Esophagus squamous epithelium (tissue), 5 donors: ENCODE results near the gene SH3TC1. TPM values are rescaled to one million over a fixed set of nuclear protein-coding genes. Genes with fewer than 3 reads are reported as not detected.

Experiments used
- DNase-seq: peaks from one replicate; lab custom pipeline; 2025; lab: John Stamatoyannopoulos, UW
- H3K27ac ChIP-seq, 4 donors: fragments of 200-600 bp; sonication (generic); one replicate each; pipeline ENCODE4 v1.5.1; 2016 to 2019; ENCODE audit warnings: mild to moderate bottlenecking in 1 of 4
- H3K27me3 ChIP-seq, 4 donors: fragments of 200-600 bp; sonication (generic); 1 replicate in 3 of 4; 2 replicates in 1 of 4; pipeline versions ENCODE4 v1.5.1 to v1.6.0; 2017 to 2021; ENCODE audit warnings: antibody characterized with exemption in 1 of 4
- H3K36me3 ChIP-seq, 3 donors: fragments of 200-600 bp; sonication (generic); one replicate each; pipeline ENCODE4 v1.5.1; 2016 to 2019
- H3K4me1 ChIP-seq, 3 donors: fragments of 200-600 bp; sonication (generic); one replicate each; pipeline ENCODE4 v1.5.1; 2017 to 2019
- H3K4me3 ChIP-seq, 4 donors: fragments of 200-600 bp; sonication (generic); 1 replicate in 3 of 4; 2 replicates in 1 of 4; pipeline ENCODE4 v1.5.1; 2016 to 2019; ENCODE audit warnings: mild to moderate bottlenecking in 2 of 4, moderate library complexity in 1 of 4
- H3K9me3 ChIP-seq, 3 donors: fragments of 200-600 bp; sonication (generic); one replicate each; pipeline ENCODE4 v1.5.1; 2016 to 2019
- POLR2A ChIP-seq, 4 donors: fragments of 450-650 bp; IDR thresholded peaks; one replicate each; pipeline ENCODE4 v1.6.1; 2017; ENCODE audit warnings: antibody characterized with exemption in 4 of 4, mild to moderate bottlenecking in 4 of 4, moderate library complexity in 3 of 4
- WGBS, 2 donors: methylation state at CpG; one replicate each; pipeline ENCODE4 v1.1.5; 2018; 5-methylcytosine and 5-hydroxymethylcytosine counted together
- intact Hi-C: fragments of 100-400 bp; cut with DNase I; formaldehyde crosslinking; loops from one replicate; pipeline ENCODE4 v1.15.0; 2022
- total RNA-seq, 4 donors: library from RNA; depleted of rRNA; stranded (reverse); fragments of >200 nt; gene quantifications; one replicate each; pipeline ENCODE4 v1.1.0, GENCODE V29; 2016
- TF ChIP-seq, protein P1 (sequence below), 6 experiments: fragments of 450-650 bp in 4 of 6; fragments of 200-600 bp in 2 of 6; sonication (generic) in 2 of 6; IDR thresholded peaks; one replicate each; pipeline ENCODE4 v1.5.1; 2016 to 2019; ENCODE audit warnings: antibody characterized with exemption in 6 of 6, mild to moderate bottlenecking in 4 of 6, moderate library complexity in 4 of 6
- donor health status: DM: yes; HTN: yes; CAD: no.

The SH3TC1 gene
- total RNA-seq, 4 donors from 2014 or later: 24.6 to 31.2 (median 27.1) TPM

DNA sequence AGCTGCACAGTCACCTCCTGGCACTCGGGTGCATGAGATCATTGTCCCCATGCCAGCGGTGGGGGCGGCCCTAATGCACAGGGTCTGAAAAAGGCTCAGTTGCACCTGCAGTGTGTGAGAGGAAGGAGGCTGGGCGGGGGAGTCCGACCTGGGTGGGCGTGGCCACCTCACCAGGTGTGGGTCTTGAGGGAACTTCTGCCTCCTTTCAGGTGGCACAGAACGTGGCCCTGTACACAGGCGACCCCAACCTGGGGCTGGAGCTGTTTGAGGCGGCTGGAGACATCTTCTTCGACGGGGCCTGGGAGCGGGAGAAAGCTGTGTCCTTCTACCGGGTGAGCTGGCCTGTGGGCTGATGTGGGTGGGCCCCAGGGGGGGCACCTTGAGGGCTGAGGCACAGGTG lies 36.1 kb downstream of the SH3TC1 start:
- intact Hi-C loops: no loop called here
- Histone ChIP-seq H3K27ac (no peak overlapping the region), H3K4me3 (no peak overlapping the region), H3K36me3 (peaks cover 0 to 85% (median 5%) of the 10 kb centered on the region in 3 donors), H3K4me1 (peaks cover 0 to 12% (median 0%) of the 10 kb centered on the region in 3 donors), H3K9me3 (no peaks in the 10 kb centered on the region), H3K27me3 (no peaks in the 10 kb centered on the region)
- DNase-seq: no peak
- 60 to 100% methylated on average over 1 to 2 of the region's 13 CpGs for WGBS, 2 donors
- no peak for TF ChIP-seq POLR2A (IDR thresholded peaks at IDR 0.05)
- TF ChIP-seq, protein P1, sequence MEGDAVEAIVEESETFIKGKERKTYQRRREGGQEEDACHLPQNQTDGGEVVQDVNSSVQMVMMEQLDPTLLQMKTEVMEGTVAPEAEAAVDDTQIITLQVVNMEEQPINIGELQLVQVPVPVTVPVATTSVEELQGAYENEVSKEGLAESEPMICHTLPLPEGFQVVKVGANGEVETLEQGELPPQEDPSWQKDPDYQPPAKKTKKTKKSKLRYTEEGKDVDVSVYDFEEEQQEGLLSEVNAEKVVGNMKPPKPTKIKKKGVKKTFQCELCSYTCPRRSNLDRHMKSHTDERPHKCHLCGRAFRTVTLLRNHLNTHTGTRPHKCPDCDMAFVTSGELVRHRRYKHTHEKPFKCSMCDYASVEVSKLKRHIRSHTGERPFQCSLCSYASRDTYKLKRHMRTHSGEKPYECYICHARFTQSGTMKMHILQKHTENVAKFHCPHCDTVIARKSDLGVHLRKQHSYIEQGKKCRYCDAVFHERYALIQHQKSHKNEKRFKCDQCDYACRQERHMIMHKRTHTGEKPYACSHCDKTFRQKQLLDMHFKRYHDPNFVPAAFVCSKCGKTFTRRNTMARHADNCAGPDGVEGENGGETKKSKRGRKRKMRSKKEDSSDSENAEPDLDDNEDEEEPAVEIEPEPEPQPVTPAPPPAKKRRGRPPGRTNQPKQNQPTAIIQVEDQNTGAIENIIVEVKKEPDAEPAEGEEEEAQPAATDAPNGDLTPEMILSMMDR (IDR thresholded peaks at IDR 0.05): no peak

DNA sequence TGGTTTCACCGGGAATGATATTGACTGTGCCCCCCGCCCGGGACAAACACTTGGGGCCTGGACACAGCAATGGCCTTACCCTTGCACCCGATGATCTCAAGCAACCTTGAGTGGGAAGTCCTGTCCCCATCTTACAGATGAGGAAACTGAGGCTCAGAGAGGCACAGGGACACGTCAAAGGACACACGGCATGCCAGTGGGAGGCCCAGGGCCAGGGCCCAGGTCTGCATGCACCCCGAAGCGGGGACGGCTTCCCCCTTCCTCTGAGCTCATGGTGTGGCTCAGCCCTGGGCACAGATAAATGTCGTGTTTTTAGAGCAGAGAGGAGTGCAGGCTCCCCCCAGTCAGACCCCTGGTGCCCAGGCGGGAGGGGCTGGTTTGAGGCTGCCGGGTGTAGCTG lies 36.6 kb downstream of the SH3TC1 start:
- no peak overlapping the region for H3K27ac ChIP-seq
- H3K4me1 ChIP-seq: peaks cover 0 to 12% (median 0%) of the 10 kb centered on the region in 3 donors
- WGBS, 2 donors: 94 to 95% methylated on average over 4 to 11 of the region's 12 CpGs
- no peaks in the 10 kb centered on the region for H3K9me3 ChIP-seq
- H3K27me3 ChIP-seq: no peaks in the 10 kb centered on the region
- intact Hi-C loops: no loop called here
- DNase-seq: no peak
- no peak for TF ChIP-seq POLR2A (IDR thresholded peaks at IDR 0.05)
- TF ChIP-seq, protein P1 (IDR thresholded peaks at IDR 0.05): no peak
- no peak overlapping the region for H3K4me3 ChIP-seq
- H3K36me3 ChIP-seq: peaks cover 0 to 89% (median 5%) of the 10 kb centered on the region in 3 donors

DNA sequence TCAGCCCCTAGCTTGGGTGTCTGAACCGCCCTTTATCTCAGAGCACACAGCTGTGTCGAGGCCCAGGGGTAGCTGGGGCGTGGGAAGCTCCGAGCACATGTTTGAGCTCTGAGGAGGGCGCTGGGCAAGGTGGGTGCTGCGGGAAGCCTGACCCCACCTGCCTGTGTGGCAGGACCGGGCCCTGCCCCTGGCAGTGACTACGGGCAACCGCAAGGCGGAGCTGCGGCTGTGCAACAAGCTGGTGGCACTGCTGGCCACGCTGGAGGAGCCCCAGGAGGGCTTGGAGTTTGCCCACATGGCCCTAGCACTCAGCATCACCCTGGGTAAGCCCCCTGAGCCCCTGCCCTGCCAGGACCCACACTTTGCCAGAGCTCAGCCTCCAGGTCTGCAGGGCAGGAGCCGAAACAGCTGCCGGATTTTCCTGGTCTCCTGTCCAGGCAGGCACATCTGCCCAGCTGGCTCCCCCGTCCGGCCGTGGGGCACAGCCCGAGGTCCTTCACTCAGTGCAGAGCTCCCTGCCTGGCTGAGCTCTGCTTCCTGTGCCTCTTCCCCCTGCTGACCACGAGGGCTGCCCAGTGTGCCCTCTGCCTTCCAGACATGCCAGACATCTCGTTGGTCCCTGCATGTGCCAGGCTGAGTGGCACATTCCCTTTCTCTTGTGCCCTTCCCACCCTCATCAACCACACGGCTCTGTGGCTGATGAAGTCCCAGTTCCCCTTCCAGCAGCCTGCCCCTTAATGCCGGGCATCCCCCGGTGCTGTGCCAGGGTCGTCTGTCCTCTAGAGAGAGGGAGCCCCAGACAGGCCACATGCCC lies 37.2 kb downstream of the SH3TC1 start:
- intact Hi-C loops: no loop called here
- peaks cover 0 to 12% (median 0%) of the 10 kb centered on the region in 3 donors for H3K4me1 ChIP-seq
- no peak overlapping the region for H3K4me3 ChIP-seq
- H3K27me3 ChIP-seq: no peaks in the 10 kb centered on the region
- no peak for DNase-seq
- H3K9me3 ChIP-seq: no peaks in the 10 kb centered on the region
- TF ChIP-seq POLR2A (IDR thresholded peaks at IDR 0.05): no peak
- TF ChIP-seq, protein P1 (IDR thresholded peaks at IDR 0.05): no peak
- no peak overlapping the region for H3K27ac ChIP-seq
- 76 to 82% methylated on average over 4 to 9 of the region's 24 CpGs for WGBS, 2 donors
- H3K36me3 ChIP-seq: peaks cover 0 to 96% (median 5%) of the 10 kb centered on the region in 3 donors

DNA sequence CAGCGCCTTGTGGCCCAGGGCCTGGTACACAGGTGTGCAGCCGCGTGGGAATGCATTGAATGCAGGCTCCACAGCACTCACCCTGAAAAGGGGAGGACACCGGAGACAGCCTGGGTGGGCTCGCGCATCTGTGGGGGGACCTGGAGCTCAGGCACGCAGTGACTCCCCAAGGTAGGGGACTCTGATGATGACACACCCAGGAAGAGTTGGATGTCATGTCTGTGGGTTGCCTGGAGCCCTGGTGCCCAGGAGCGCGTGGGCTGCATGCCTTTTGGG lies 37.8 kb downstream of the SH3TC1 start:
- Histone ChIP-seq H3K4me3 (no peak overlapping the region), H3K27ac (no peak overlapping the region), H3K4me1 (peaks cover 0 to 13% (median 0%) of the 10 kb centered on the region in 3 donors), H3K9me3 (no peaks in the 10 kb centered on the region), H3K36me3 (peaks cover 0 to 98% (median 5%) of the 10 kb centered on the region in 3 donors), H3K27me3 (no peaks in the 10 kb centered on the region)
- 93% methylated on average over 3 of the region's 9 CpGs; no CpG with 5 or more reads in 1 of the 2 donors for WGBS, 2 donors
- no peak for DNase-seq
- TF ChIP-seq POLR2A (IDR thresholded peaks at IDR 0.05): no peak
- TF ChIP-seq, protein P1 (IDR thresholded peaks at IDR 0.05): no peak
- intact Hi-C loops: no loop called here

DNA sequence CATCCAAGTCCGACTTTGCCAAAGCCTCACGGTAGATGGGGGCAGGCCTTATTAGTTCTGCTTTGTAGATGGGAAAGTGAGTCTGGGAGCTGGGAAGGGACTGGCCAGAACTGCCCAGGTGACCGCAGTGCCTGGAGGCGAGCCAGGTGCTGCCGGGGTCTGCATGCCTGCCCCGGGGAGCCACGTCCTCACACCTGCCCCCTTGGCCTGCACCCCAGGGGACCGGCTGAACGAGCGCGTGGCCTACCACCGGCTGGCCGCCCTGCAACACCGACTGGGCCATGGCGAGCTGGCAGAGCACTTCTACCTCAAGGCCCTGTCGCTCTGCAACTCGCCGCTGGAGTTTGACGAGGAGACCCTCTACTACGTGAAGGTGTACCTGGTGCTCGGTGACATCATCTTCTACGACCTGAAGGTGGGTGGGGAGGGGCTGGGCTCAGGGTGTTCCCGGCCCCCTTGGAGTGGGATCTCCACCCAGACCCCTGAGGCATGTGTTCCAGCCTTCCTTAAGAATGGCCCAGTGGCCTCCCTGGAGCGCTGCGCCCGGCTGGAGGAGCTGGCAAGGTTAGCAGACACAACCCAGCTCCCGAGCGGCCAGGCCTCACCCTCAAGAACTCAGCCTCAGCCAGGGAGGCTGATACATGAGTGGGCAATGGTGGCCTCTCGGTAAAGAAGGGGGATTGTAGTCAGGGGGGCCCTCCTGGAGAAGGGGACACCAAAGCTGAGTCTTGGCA lies 38.3 kb downstream of the SH3TC1 start:
- Histone ChIP-seq H3K4me3 (no peak overlapping the region), H3K4me1 (peaks cover 0 to 19% (median 5%) of the 10 kb centered on the region in 3 donors), H3K27me3 (no peaks in the 10 kb centered on the region), H3K36me3 (peaks cover 0 to 93% (median 5%) of the 10 kb centered on the region in 3 donors), H3K27ac (no peak overlapping the region), H3K9me3 (no peaks in the 10 kb centered on the region)
- 95% methylated on average over 4 of the region's 29 CpGs; no CpG with 5 or more reads in 1 of the 2 donors for WGBS, 2 donors
- intact Hi-C loops: no loop called here
- TF ChIP-seq POLR2A (IDR thresholded peaks at IDR 0.05): no peak
- TF ChIP-seq, protein P1 (IDR thresholded peaks at IDR 0.05): no peak
- DNase-seq: no peak
